Neural progenitor cell (in vitro differentiated cells): ENCODE measurements around the gene RPS6KA2. TPM values are rescaled to one million over a fixed set of nuclear protein-coding genes. Genes with fewer than 3 reads are reported as not detected.
A peak's percentile ranks its signal among the peaks of the same experiment; 100 is the strongest.

ENCODE experiments used
- DNase-seq: peaks from one replicate; pipeline ENCODE4 v3.0.0-alpha.2; 2016; ENCODE audit warnings: low spot score
- H2AFZ ChIP-seq: fragments of 200-600 bp; sonication (generic); replicated peaks from 2 replicates; pipeline ENCODE4 v1.6.1; 2016; ENCODE audit warnings: antibody characterized with exemption
- H3F3A ChIP-seq: fragments of 200-600 bp; sonication (generic); 2 replicates; pipeline ENCODE4 v1.6.1; 2016; ENCODE audit warnings: antibody characterized with exemption, low read depth
- H3K27ac ChIP-seq: fragments of 200-600 bp; sonication (generic); 2 replicates; pipeline ENCODE4 v1.5.1; 2016; ENCODE audit warnings: mild to moderate bottlenecking
- H3K27me3 ChIP-seq: fragments of 200-600 bp; sonication (generic); 2 replicates; pipeline ENCODE4 v1.6.1; 2016; ENCODE audit warnings: mild to moderate bottlenecking, moderate library complexity
- H3K36me3 ChIP-seq: fragments of 200-600 bp; sonication (generic); 2 replicates; pipeline ENCODE4 v1.5.1; 2016
- H3K4me1 ChIP-seq: fragments of 200-600 bp; sonication (generic); 2 replicates; pipeline ENCODE4 v1.6.1; 2016; ENCODE audit warnings: mixed run types
- H3K4me2 ChIP-seq: fragments of 200-600 bp; sonication (generic); 2 replicates; pipeline ENCODE4 v1.6.1; 2016
- H3K4me3 ChIP-seq: fragments of 200-600 bp; sonication (generic); 2 replicates; pipeline ENCODE4 v1.5.1; 2016
- H3K79me2 ChIP-seq: fragments of 200-600 bp; sonication (generic); 2 replicates; pipeline ENCODE4 v1.6.1; 2016; ENCODE audit warnings: low read depth
- H3K9ac ChIP-seq: fragments of 200-600 bp; sonication (generic); 2 replicates; pipeline ENCODE4 v1.6.1; 2016
- H3K9me3 ChIP-seq: fragments of 200-600 bp; sonication (generic); 2 replicates; pipeline ENCODE4 v1.5.1; 2016; ENCODE audit warnings: low read depth
- H4K20me1 ChIP-seq: fragments of 200-600 bp; sonication (generic); 2 replicates; pipeline ENCODE4 v1.6.1; 2016; ENCODE audit warnings: low read depth
- H3K27ac Mint-ChIP-seq: 3 replicates; pipeline ENCODE4 v1.8.0; 2021; ENCODE audit warnings: mixed read lengths
- H3K27me3 Mint-ChIP-seq: 2 replicates; pipeline ENCODE4 v1.8.0; 2022; ENCODE audit warnings: low read depth, mild to moderate bottlenecking, inconsistent platforms, moderate library complexity, mixed read lengths; ENCODE audit not compliant: insufficient read depth
- H3K36me3 Mint-ChIP-seq: 3 replicates; pipeline ENCODE4 v1.8.0; 2021; ENCODE audit warnings: mixed read lengths
- H3K4me1 Mint-ChIP-seq: 3 replicates; pipeline ENCODE4 v1.8.0; 2021; ENCODE audit warnings: mixed read lengths
- H3K4me3 Mint-ChIP-seq: 3 replicates; pipeline ENCODE4 v1.8.0; 2021; ENCODE audit warnings: mild to moderate bottlenecking, moderate library complexity, mixed read lengths
- H3K9me3 Mint-ChIP-seq: 3 replicates; pipeline ENCODE4 v1.8.0; 2020; ENCODE audit warnings: mixed read lengths
- CTCF ChIP-seq: fragments of 200-600 bp; sonication (generic); IDR thresholded peaks from 2 replicates; pipeline ENCODE4 v1.5.1; 2017; ENCODE audit warnings: antibody characterized with exemption, mild to moderate bottlenecking
- EZH2 ChIP-seq: fragments of 200-600 bp; sonication (generic); IDR thresholded peaks from 2 replicates; pipeline ENCODE4 v1.6.1; 2017; ENCODE audit warnings: antibody characterized with exemption, mild to moderate bottlenecking, moderate library complexity
- EZH2phosphoT487 ChIP-seq: fragments of 200-600 bp; sonication (generic); IDR thresholded peaks from 2 replicates; pipeline ENCODE4 v1.6.1; 2017; ENCODE audit warnings: antibody characterized with exemption
- total RNA-seq: library from RNA; depleted of rRNA; stranded (reverse); fragments of >200 nt; gene quantifications from 2 replicates; pipeline ENCODE4 v1.2.3, GENCODE V29; 2015; ENCODE audit warnings: low replicate concordance

Gene RPS6KA2
- total RNA-seq, 1 donor from 2014 or later: 8.2 TPM

DNA sequence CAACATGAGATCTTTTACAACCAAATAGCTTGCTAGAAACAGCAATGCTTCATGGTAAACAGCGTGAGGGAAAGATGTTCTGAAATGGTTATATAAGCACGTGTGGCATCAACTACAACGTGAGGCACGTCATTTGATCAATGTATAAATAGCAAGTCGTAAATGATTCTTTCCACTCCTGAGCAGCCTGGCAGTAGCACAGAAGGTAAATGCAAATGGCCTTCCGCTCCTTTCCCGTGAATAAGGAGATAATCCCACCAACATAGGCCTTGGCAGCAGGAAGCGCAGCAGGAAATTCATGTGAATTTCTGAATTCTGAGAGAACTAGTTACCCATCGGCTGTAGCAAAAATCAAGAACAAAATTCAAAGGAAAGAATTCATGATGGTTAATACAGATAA, 17.0 kb downstream of the RPS6KA2 start:
- Mint-ChIP-seq H3K36me3 (peaks cover 5% of the 10 kb centered on the region), H3K27me3 (peaks cover 4% of the 10 kb centered on the region), H3K9me3 (no peaks in the 10 kb centered on the region), H3K4me1 (peaks cover 33% of the 10 kb centered on the region), H3K27ac (no peak overlapping the region), H3K4me3 (no peak overlapping the region)
- no peaks in the 10 kb centered on the region for H3F3A ChIP-seq
- peaks cover 3% of the 10 kb centered on the region for H4K20me1 ChIP-seq
- peaks cover 9% of the 10 kb centered on the region for H3K4me1 ChIP-seq
- no peak overlapping the region for H3K9ac ChIP-seq
- no peaks in the 10 kb centered on the region for H3K27me3 ChIP-seq
- peaks cover 13% of the 10 kb centered on the region for H3K79me2 ChIP-seq
- no peaks in the 10 kb centered on the region for H3K36me3 ChIP-seq
- H2AFZ ChIP-seq: no peak overlapping the region
- DNase-seq: peak; percentile 39
- peak overlapping the region; percentile 42 for H3K4me2 ChIP-seq
- no peak overlapping the region for H3K4me3 ChIP-seq
- TF ChIP-seq EZH2 (no peak), EZH2phosphoT487 (no peak), CTCF (no peak)
- H3K9me3 ChIP-seq: no peaks in the 10 kb centered on the region
- H3K27ac ChIP-seq: no peak overlapping the region

DNA sequence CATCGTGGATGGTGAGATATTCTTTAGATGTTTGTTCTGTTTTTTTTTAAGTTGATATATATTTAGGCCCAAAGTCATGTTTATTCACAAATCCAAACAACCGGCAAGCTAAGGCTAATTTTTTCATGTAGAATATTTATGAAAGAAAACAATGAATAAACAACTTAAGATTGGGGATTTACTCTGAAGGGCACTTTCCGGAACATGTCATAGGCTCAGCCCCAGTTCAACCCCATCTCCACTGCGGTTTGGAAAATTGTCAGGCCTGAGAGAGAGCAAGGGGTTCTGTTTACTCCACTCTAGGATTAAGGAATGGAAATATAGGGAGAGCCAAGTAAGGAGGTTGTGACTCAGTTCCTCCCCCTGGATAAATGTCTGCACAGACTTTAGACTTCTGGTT, 18.3 kb downstream of the RPS6KA2 start:
- H3K9me3 ChIP-seq: no peaks in the 10 kb centered on the region
- H3K36me3 ChIP-seq: no peaks in the 10 kb centered on the region
- H3K79me2 ChIP-seq: peaks cover 13% of the 10 kb centered on the region
- peaks cover 4% of the 10 kb centered on the region for H3K27me3 Mint-ChIP-seq
- DNase-seq: no peak
- H4K20me1 ChIP-seq: peaks cover 3% of the 10 kb centered on the region
- no peak overlapping the region for H2AFZ ChIP-seq
- peaks cover 5% of the 10 kb centered on the region for H3K36me3 Mint-ChIP-seq
- no peak overlapping the region for H3K9ac ChIP-seq
- H3K27ac Mint-ChIP-seq: no peak overlapping the region
- peaks cover 22% of the 10 kb centered on the region for H3K4me1 Mint-ChIP-seq
- no peak overlapping the region for H3K4me3 Mint-ChIP-seq
- no peak overlapping the region for H3K4me3 ChIP-seq
- no peaks in the 10 kb centered on the region for H3F3A ChIP-seq
- H3K9me3 Mint-ChIP-seq: no peaks in the 10 kb centered on the region
- H3K27ac ChIP-seq: no peak overlapping the region
- H3K4me2 ChIP-seq: no peak overlapping the region
- TF ChIP-seq CTCF (no peak), EZH2 (no peak), EZH2phosphoT487 (no peak)
- peaks cover 9% of the 10 kb centered on the region for H3K4me1 ChIP-seq
- no peaks in the 10 kb centered on the region for H3K27me3 ChIP-seq

DNA sequence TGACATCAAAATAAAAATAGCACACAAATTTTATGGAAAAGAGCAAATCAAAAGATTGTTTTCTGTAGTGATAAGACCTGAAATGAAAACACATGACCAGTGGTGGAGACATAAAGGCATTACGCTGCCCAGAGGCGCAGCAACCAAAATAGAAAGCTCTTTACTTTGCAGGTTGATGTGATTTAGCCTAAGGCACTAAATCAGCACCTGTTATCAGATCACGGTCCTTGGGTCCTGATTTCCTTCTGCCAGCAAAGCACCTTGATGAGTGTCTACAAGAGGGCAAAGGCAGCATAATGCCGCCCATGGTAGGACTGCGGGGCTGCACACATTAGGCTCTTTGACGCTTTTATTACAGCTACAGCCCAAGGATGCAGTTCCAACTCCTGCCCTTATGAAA, 21.3 kb downstream of the RPS6KA2 start:
- no peak for TF ChIP-seq CTCF
- TF ChIP-seq EZH2: no peak
- no peak for TF ChIP-seq EZH2phosphoT487
- DNase-seq: no peak
- no peak overlapping the region for H3K4me3 Mint-ChIP-seq
- H3K27me3 ChIP-seq: no peaks in the 10 kb centered on the region
- peaks cover 9% of the 10 kb centered on the region for H3K4me1 ChIP-seq
- H3K36me3 Mint-ChIP-seq: peaks cover 22% of the 10 kb centered on the region
- H3K9me3 Mint-ChIP-seq: peaks cover 9% of the 10 kb centered on the region
- no peaks in the 10 kb centered on the region for H3K36me3 ChIP-seq
- H2AFZ ChIP-seq: no peak overlapping the region
- H3K4me2 ChIP-seq: no peak overlapping the region
- H3K4me1 Mint-ChIP-seq: peaks cover 7% of the 10 kb centered on the region
- peaks cover 18% of the 10 kb centered on the region for H3K79me2 ChIP-seq
- no peaks in the 10 kb centered on the region for H3K9me3 ChIP-seq
- no peak overlapping the region for H3K4me3 ChIP-seq
- no peak overlapping the region for H3K27ac Mint-ChIP-seq
- H3K27ac ChIP-seq: no peak overlapping the region
- H3F3A ChIP-seq: no peaks in the 10 kb centered on the region
- no peaks in the 10 kb centered on the region for H3K27me3 Mint-ChIP-seq
- no peak overlapping the region for H3K9ac ChIP-seq
- no peaks in the 10 kb centered on the region for H4K20me1 ChIP-seq

- Histone ChIP-seq H3K27me3 (no peaks in the 10 kb centered on the region), H3K27ac (no peak overlapping the region), H3K79me2 (peaks cover 21% of the 10 kb centered on the region), H3K36me3 (no peaks in the 10 kb centered on the region), H2AFZ (no peak overlapping the region), H3K9ac (no peak overlapping the region), H3K4me2 (no peak overlapping the region), H3K4me3 (no peak overlapping the region), H4K20me1 (no peaks in the 10 kb centered on the region), H3K4me1 (peaks cover under 1% of the 10 kb centered on the region), H3F3A (no peaks in the 10 kb centered on the region), H3K9me3 (no peaks in the 10 kb centered on the region)
- peaks cover 6% of the 10 kb centered on the region for H3K4me1 Mint-ChIP-seq
- H3K27me3 Mint-ChIP-seq: no peaks in the 10 kb centered on the region
- H3K36me3 Mint-ChIP-seq: peaks cover 23% of the 10 kb centered on the region
- H3K4me3 Mint-ChIP-seq: no peak overlapping the region
- TF ChIP-seq CTCF (no peak), EZH2 (no peak)
- no peak overlapping the region for H3K27ac Mint-ChIP-seq
- peaks cover 9% of the 10 kb centered on the region for H3K9me3 Mint-ChIP-seq
- DNase-seq: no peak
Measured at GRCh38 chr6:166604911-166605310, 22.1 kb downstream of the RPS6KA2 start.
